HEK293 (cell line): Measurements from ENCODE around the gene HSD17B12.

Source experiments
- CTCF ChIA-PET: fragments of 350-600 bp; formaldehyde crosslinking; extraction: SDS; loops from one replicate; lab custom pipeline; 2021; ENCODE audit warnings: antibody characterized with exemption; lab: Yijun Ruan, JAX
- POLR2A ChIA-PET: fragments of 300-600 bp; formaldehyde crosslinking; extraction: SDS; loops from one replicate; lab custom pipeline; 2020; ENCODE audit warnings: antibody characterized with exemption, inconsistent platforms; lab: Yijun Ruan, JAX
- H3K27ac ChIP-seq: fragments of 200-500 bp; sonication (Bioruptor generic); 2 replicates; pipeline ENCODE4 v1.5.1; 2014; ENCODE audit warnings: low read depth, low read length, control low read depth, inconsistent platforms; ENCODE audit errors: extremely low read depth
- H3K36me3 ChIP-seq, 2 experiments: fragments of 200-500 bp in 1 of 2; sonication (Bioruptor generic) in 1 of 2; 1 replicate in 1 of 2; 2 replicates in 1 of 2; pipeline ENCODE4 v1.5.1; 2014 to 2017; ENCODE audit warnings: inconsistent platforms in 2 of 2, low read length in 2 of 2; ENCODE audit not compliant: control insufficient read depth in 2 of 2, insufficient read depth in 1 of 2
- H3K4me1 ChIP-seq: fragments of 200-500 bp; sonication (Bioruptor generic); 2 replicates; pipeline ENCODE4 v1.5.1; 2014; ENCODE audit warnings: mild to moderate bottlenecking, low read length, inconsistent platforms; ENCODE audit not compliant: control insufficient read depth, insufficient read depth
- H3K4me3 ChIP-seq: 2 replicates; pipeline ENCODE4 v1.5.1; 2011; ENCODE audit warnings: low read depth, mild to moderate bottlenecking, control low read depth, low read length, moderate library complexity
- H3K9me3 ChIP-seq: fragments of 200-500 bp; sonication (Bioruptor generic); 2 replicates; pipeline ENCODE4 v1.5.1; 2014; ENCODE audit warnings: low read depth, low read length, inconsistent platforms; ENCODE audit not compliant: control insufficient read depth, insufficient read depth
- BCL11A ChIP-seq: fragments of 450-650 bp; formaldehyde crosslinking; IDR thresholded peaks from 2 replicates; pipeline ENCODE4 v1.5.1; 2016; ENCODE audit warnings: low read depth, missing biosample characterization, missing genetic modification characterization
- HOXC10 ChIP-seq: sonication (generic); formaldehyde crosslinking; IDR thresholded peaks from 2 replicates; pipeline ENCODE4 v1.8.1; 2023; ENCODE audit warnings: mild to moderate bottlenecking, missing genetic modification reagents
- ZFP41 ChIP-seq: fragments of 450-650 bp; formaldehyde crosslinking; IDR thresholded peaks from 2 replicates; pipeline ENCODE4 v1.5.1; 2016; ENCODE audit warnings: missing biosample characterization, missing genetic modification characterization, borderline replicate concordance
- ZNF132 ChIP-seq: fragments of 450-650 bp; formaldehyde crosslinking; IDR thresholded peaks from 2 replicates; pipeline ENCODE4 v1.5.1; 2017; ENCODE audit warnings: missing biosample characterization, missing genetic modification characterization, borderline replicate concordance
- ZNF335 ChIP-seq: fragments of 450-650 bp; formaldehyde crosslinking; conservative IDR thresholded peaks from 2 replicates; pipeline ENCODE4 v1.5.1; 2016; ENCODE audit warnings: missing biosample characterization, missing genetic modification characterization
- ZNF391 ChIP-seq: fragments of 450-650 bp; formaldehyde crosslinking; IDR thresholded peaks from 2 replicates; pipeline ENCODE4 v1.5.1; 2016; ENCODE audit warnings: low read depth, missing biosample characterization, missing genetic modification characterization, borderline replicate concordance
- ZNF416 ChIP-seq: fragments of 450-650 bp; formaldehyde crosslinking; IDR thresholded peaks from 2 replicates; pipeline ENCODE4 v1.5.1; 2016; ENCODE audit warnings: missing biosample characterization, missing genetic modification characterization
- ZNF555 ChIP-seq: fragments of 450-650 bp; formaldehyde crosslinking; conservative IDR thresholded peaks from 2 replicates; pipeline ENCODE4 v1.5.1; 2017; ENCODE audit warnings: missing biosample characterization, mild to moderate bottlenecking, missing genetic modification characterization, inconsistent platforms
- ZNF580 ChIP-seq: fragments of 450-650 bp; formaldehyde crosslinking; IDR thresholded peaks from 2 replicates; pipeline ENCODE4 v1.5.1; 2016; ENCODE audit warnings: missing biosample characterization, missing genetic modification characterization
- ZNF585B ChIP-seq: fragments of 450-650 bp; formaldehyde crosslinking; IDR thresholded peaks from 2 replicates; pipeline ENCODE4 v1.5.1; 2016; ENCODE audit warnings: missing biosample characterization, missing genetic modification characterization
- ZNF610 ChIP-seq: fragments of 450-650 bp; formaldehyde crosslinking; IDR thresholded peaks from 2 replicates; pipeline ENCODE4 v1.5.1; 2016; ENCODE audit warnings: missing biosample characterization, missing genetic modification characterization, borderline replicate concordance
- ZNF639 ChIP-seq: fragments of 450-650 bp; formaldehyde crosslinking; IDR thresholded peaks from 2 replicates; pipeline ENCODE4 v1.5.1; 2016; ENCODE audit warnings: missing biosample characterization, missing genetic modification characterization
- ZNF658 ChIP-seq: fragments of 450-650 bp; formaldehyde crosslinking; IDR thresholded peaks from 2 replicates; pipeline ENCODE4; 2016; ENCODE audit warnings: missing biosample characterization, missing genetic modification characterization
- ZNF660 ChIP-seq: fragments of 450-650 bp; IDR thresholded peaks from 2 replicates; pipeline ENCODE4 v1.5.1; 2018; ENCODE audit warnings: missing biosample characterization, mild to moderate bottlenecking, missing genetic modification characterization
- ZNF701 ChIP-seq: fragments of 450-650 bp; formaldehyde crosslinking; IDR thresholded peaks from 2 replicates; pipeline ENCODE4 v1.5.1; 2016; ENCODE audit warnings: missing biosample characterization, missing genetic modification characterization
- ZNF76 ChIP-seq: fragments of 450-650 bp; formaldehyde crosslinking; IDR thresholded peaks from 2 replicates; pipeline ENCODE4; 2016; ENCODE audit warnings: low read depth, missing biosample characterization, missing genetic modification characterization, borderline replicate concordance
- ZNF777 ChIP-seq: fragments of 450-650 bp; formaldehyde crosslinking; IDR thresholded peaks from 2 replicates; pipeline ENCODE4 v1.5.1; 2017; ENCODE audit warnings: missing biosample characterization, missing genetic modification characterization, borderline replicate concordance
- TF ChIP-seq, protein P1 (sequence below): fragments of 450-650 bp; formaldehyde crosslinking; IDR thresholded peaks from 2 replicates; pipeline ENCODE4 v1.5.1; 2016; ENCODE audit warnings: missing biosample characterization, missing genetic modification characterization, borderline replicate concordance

Gene HSD17B12

GRCh38 chr11:43880640-43881159 lies 200.2 kb downstream of the HSD17B12 start, which contains the start of gene ALKBH3 (continued):
- TF ChIP-seq, protein P1, sequence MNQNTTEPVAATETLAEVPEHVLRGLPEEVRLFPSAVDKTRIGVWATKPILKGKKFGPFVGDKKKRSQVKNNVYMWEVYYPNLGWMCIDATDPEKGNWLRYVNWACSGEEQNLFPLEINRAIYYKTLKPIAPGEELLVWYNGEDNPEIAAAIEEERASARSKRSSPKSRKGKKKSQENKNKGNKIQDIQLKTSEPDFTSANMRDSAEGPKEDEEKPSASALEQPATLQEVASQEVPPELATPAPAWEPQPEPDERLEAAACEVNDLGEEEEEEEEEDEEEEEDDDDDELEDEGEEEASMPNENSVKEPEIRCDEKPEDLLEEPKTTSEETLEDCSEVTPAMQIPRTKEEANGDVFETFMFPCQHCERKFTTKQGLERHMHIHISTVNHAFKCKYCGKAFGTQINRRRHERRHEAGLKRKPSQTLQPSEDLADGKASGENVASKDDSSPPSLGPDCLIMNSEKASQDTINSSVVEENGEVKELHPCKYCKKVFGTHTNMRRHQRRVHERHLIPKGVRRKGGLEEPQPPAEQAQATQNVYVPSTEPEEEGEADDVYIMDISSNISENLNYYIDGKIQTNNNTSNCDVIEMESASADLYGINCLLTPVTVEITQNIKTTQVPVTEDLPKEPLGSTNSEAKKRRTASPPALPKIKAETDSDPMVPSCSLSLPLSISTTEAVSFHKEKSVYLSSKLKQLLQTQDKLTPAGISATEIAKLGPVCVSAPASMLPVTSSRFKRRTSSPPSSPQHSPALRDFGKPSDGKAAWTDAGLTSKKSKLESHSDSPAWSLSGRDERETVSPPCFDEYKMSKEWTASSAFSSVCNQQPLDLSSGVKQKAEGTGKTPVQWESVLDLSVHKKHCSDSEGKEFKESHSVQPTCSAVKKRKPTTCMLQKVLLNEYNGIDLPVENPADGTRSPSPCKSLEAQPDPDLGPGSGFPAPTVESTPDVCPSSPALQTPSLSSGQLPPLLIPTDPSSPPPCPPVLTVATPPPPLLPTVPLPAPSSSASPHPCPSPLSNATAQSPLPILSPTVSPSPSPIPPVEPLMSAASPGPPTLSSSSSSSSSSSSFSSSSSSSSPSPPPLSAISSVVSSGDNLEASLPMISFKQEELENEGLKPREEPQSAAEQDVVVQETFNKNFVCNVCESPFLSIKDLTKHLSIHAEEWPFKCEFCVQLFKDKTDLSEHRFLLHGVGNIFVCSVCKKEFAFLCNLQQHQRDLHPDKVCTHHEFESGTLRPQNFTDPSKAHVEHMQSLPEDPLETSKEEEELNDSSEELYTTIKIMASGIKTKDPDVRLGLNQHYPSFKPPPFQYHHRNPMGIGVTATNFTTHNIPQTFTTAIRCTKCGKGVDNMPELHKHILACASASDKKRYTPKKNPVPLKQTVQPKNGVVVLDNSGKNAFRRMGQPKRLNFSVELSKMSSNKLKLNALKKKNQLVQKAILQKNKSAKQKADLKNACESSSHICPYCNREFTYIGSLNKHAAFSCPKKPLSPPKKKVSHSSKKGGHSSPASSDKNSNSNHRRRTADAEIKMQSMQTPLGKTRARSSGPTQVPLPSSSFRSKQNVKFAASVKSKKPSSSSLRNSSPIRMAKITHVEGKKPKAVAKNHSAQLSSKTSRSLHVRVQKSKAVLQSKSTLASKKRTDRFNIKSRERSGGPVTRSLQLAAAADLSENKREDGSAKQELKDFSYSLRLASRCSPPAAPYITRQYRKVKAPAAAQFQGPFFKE (tag by site-specific recombination) = no peak
- TF ChIP-seq ZNF335 (tag by site-specific recombination) (peak; percentile 60), ZNF391 (tag by site-specific recombination) (peak; percentile 96), ZNF132 (tag by site-specific recombination) (no peak), ZNF76 (tag by site-specific recombination) (peak; percentile 71; the same call in 1 of the 2 replicates), ZNF701 (tag by site-specific recombination) (no peak)

- CTCF ChIA-PET = interaction anchor here (0.9 to 1.8 kb wide), 4 partner anchors 11 to 335 kb away, joined by 3 to 10 read pairs (median 4); partner anchors contain the start of gene C11orf96
- POLR2A ChIA-PET = no interaction called here
- H3K36me3 ChIP-seq = peaks cover 0 to 95% of the 10 kb centered on the region in 2 experiments; a peak in 2 of 3 replicates
- no peak overlapping the region for H3K27ac ChIP-seq
- H3K4me1 ChIP-seq = no peaks in the 10 kb centered on the region
- TF ChIP-seq ZNF777 (tag by site-specific recombination) (no peak), ZNF660 (no peak), ZNF639 (no peak), ZNF580 (tag by site-specific recombination) (no peak), ZNF658 (tag by site-specific recombination) (no peak), HOXC10 (CRISPR knock-in tag) (no peak), ZNF555 (tag by site-specific recombination) (no peak), ZFP41 (tag by site-specific recombination) (no peak), ZNF416 (tag by site-specific recombination) (no peak), ZNF585B (tag by site-specific recombination) (no peak), ZNF610 (tag by site-specific recombination) (no peak), BCL11A (tag by site-specific recombination) (no peak)
- TF ChIP-seq, all 188 proteins: peak for 0
- Histone ChIP-seq H3K9me3 (no peaks in the 10 kb centered on the region), H3K4me3 (no peak overlapping the region)
Observed at GRCh38 chr11:43892851-43893250, 212.3 kb downstream of the HSD17B12 start.
